OCI-LY1 (cell line): ENCODE data around the gene PRKCH.

Experiments used
- H2AFZ ChIP-seq: fragments of 200-600 bp; sonication (generic), shearing (Covaris generic); 2 replicates; pipeline ENCODE4 v1.6.0; 2014; ENCODE audit warnings: antibody characterized with exemption, mild to moderate bottlenecking, low read length
- H3F3A ChIP-seq: fragments of 200-600 bp; sonication (generic), shearing (Covaris generic); 2 replicates; pipeline ENCODE4 v1.6.0; 2014; ENCODE audit warnings: mild to moderate bottlenecking, antibody characterized with exemption, low read length, moderate library complexity; ENCODE audit not compliant: insufficient read depth
- H3K27ac ChIP-seq: fragments of 200-600 bp; sonication (generic); 2 replicates; pipeline ENCODE4 v1.5.1; 2014; ENCODE audit warnings: low read length, mixed run types, mild to moderate bottlenecking, low read depth; ENCODE audit not compliant: poor library complexity, severe bottlenecking
- H3K27me3 ChIP-seq: fragments of 200-600 bp; sonication (generic); 2 replicates; pipeline ENCODE4 v1.6.0; 2014; ENCODE audit warnings: antibody characterized with exemption, mild to moderate bottlenecking, low read length, moderate library complexity; ENCODE audit not compliant: insufficient read depth
- H3K36me3 ChIP-seq: fragments of 200-600 bp; sonication (generic); 2 replicates; pipeline ENCODE4 v1.6.1; 2014; ENCODE audit warnings: mild to moderate bottlenecking, antibody characterized with exemption, low read length, moderate library complexity, mixed read lengths; ENCODE audit not compliant: insufficient read depth
- H3K4me1 ChIP-seq: fragments of 200-600 bp; sonication (generic); 2 replicates; pipeline ENCODE4 v1.5.1; 2014; ENCODE audit warnings: mild to moderate bottlenecking, low read length, moderate library complexity; ENCODE audit not compliant: insufficient read depth, severe bottlenecking
- H3K4me2 ChIP-seq: fragments of 200-600 bp; sonication (generic), shearing (Covaris generic); 2 replicates; pipeline ENCODE4 v1.6.1; 2014; ENCODE audit warnings: low read length
- H3K4me3 ChIP-seq: fragments of 200-600 bp; sonication (generic); 2 replicates; pipeline ENCODE4 v1.5.1; 2014; ENCODE audit warnings: low read length, low read depth, mild to moderate bottlenecking, mixed read lengths; ENCODE audit not compliant: poor library complexity, severe bottlenecking
- H3K79me2 ChIP-seq: fragments of 200-600 bp; shearing (Covaris generic); 2 replicates; pipeline ENCODE4 v1.6.1; 2016; ENCODE audit warnings: mixed run types, low read length, mixed read lengths; ENCODE audit not compliant: insufficient read depth
- H3K9ac ChIP-seq: fragments of 200-600 bp; sonication (generic), shearing (Covaris generic); 2 replicates; pipeline ENCODE4 v1.6.1; 2014; ENCODE audit warnings: mild to moderate bottlenecking, low read length, mixed read lengths
- H3K9me2 ChIP-seq: fragments of 200-600 bp; sonication (generic), shearing (Covaris generic); 2 replicates; pipeline ENCODE4 v1.6.1; 2014; ENCODE audit warnings: low read depth, mild to moderate bottlenecking, low read length, mixed read lengths
- H3K9me3 ChIP-seq: fragments of 200-600 bp; shearing (Covaris generic); 2 replicates; pipeline ENCODE4 v1.6.1; 2014; ENCODE audit warnings: low read length, mixed read lengths
- H4K20me1 ChIP-seq: fragments of 200-600 bp; sonication (generic), shearing (Covaris generic); 2 replicates; pipeline ENCODE4 v1.6.0; 2016; ENCODE audit warnings: mild to moderate bottlenecking, low read length; ENCODE audit not compliant: insufficient read depth
- EZH2 ChIP-seq: fragments of 200-600 bp; sonication (generic), shearing (Covaris generic); IDR thresholded peaks from 2 replicates; pipeline ENCODE4 v1.8.0; 2017; ENCODE audit warnings: borderline replicate concordance, mixed run types, mild to moderate bottlenecking, antibody characterized with exemption, low read length, moderate library complexity, mixed read lengths
- TF ChIP-seq, protein P1 (sequence below): fragments of 200-600 bp; sonication (generic), shearing (Covaris generic); IDR thresholded peaks from 2 replicates; pipeline ENCODE4 v1.5.1; 2017; ENCODE audit warnings: mild to moderate bottlenecking, antibody characterized with exemption, low read length, moderate library complexity, mixed read lengths

PRKCH gene

DNA sequence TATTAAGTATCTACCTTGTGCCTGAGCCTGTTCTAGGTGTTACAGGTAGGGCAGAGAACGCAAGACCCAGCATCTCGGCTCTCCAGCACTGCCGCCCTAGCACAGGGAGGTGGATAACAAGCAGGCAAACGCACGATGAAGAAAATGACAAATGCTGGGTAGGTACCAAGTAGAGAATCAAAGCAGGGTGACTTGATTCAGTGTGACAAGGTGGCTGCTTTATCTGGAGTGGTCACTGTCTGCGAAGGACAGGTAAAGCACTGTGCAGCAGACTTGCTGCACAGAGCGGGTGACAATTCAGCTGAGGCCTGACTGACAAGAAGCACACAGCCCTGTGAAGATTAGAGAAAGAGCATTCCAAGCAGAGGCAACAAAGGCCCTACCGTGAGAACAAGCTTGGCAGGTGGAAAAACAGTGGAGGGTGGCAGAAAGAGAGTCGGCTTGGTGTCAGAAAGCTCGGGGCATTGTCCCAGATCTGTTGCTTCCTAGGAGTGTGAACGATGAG lies 12.9 kb downstream of the PRKCH start:
- Histone ChIP-seq H3F3A (no peaks in the 10 kb centered on the region), H3K27ac (no peak overlapping the region), H3K4me2 (no peak overlapping the region), H3K9me3 (no peaks in the 10 kb centered on the region), H3K27me3 (no peaks in the 10 kb centered on the region), H3K79me2 (no peaks in the 10 kb centered on the region), H3K4me1 (no peaks in the 10 kb centered on the region), H2AFZ (no peak overlapping the region), H3K4me3 (no peak overlapping the region), H4K20me1 (no peaks in the 10 kb centered on the region), H3K9me2 (no peaks in the 10 kb centered on the region), H3K36me3 (no peaks in the 10 kb centered on the region), H3K9ac (no peak overlapping the region)
- no peak for TF ChIP-seq EZH2
- TF ChIP-seq, protein P1, sequence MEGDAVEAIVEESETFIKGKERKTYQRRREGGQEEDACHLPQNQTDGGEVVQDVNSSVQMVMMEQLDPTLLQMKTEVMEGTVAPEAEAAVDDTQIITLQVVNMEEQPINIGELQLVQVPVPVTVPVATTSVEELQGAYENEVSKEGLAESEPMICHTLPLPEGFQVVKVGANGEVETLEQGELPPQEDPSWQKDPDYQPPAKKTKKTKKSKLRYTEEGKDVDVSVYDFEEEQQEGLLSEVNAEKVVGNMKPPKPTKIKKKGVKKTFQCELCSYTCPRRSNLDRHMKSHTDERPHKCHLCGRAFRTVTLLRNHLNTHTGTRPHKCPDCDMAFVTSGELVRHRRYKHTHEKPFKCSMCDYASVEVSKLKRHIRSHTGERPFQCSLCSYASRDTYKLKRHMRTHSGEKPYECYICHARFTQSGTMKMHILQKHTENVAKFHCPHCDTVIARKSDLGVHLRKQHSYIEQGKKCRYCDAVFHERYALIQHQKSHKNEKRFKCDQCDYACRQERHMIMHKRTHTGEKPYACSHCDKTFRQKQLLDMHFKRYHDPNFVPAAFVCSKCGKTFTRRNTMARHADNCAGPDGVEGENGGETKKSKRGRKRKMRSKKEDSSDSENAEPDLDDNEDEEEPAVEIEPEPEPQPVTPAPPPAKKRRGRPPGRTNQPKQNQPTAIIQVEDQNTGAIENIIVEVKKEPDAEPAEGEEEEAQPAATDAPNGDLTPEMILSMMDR: no peak

DNA sequence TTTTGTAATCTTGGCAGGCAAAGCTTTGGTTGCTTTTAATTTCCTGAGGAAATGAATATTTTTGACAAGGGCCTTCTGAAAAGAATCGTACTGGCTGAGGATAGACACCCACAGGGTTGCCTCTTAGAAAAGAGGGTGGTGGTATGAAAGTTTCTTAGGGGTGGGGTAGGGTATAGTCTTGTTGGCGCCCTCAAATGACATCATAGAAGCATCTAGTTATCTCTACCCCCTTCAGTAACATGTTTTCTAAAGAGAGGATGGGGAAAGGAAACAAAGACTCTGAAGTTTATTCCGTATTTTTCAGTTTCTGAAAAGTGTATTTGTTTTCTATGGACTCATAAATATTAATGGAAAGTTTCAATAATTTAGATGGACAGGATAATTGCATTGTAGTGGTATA lies 13.7 kb downstream of the PRKCH start:
- Histone ChIP-seq H3K36me3 (no peaks in the 10 kb centered on the region), H2AFZ (no peak overlapping the region), H3F3A (no peaks in the 10 kb centered on the region), H3K79me2 (no peaks in the 10 kb centered on the region), H3K9me3 (no peaks in the 10 kb centered on the region), H3K9me2 (no peaks in the 10 kb centered on the region), H3K4me1 (no peaks in the 10 kb centered on the region), H3K27me3 (no peaks in the 10 kb centered on the region), H3K4me3 (no peak overlapping the region), H3K9ac (no peak overlapping the region), H4K20me1 (no peaks in the 10 kb centered on the region), H3K27ac (no peak overlapping the region), H3K4me2 (no peak overlapping the region)
- TF ChIP-seq, protein P1: no peak
- TF ChIP-seq EZH2: no peak

DNA sequence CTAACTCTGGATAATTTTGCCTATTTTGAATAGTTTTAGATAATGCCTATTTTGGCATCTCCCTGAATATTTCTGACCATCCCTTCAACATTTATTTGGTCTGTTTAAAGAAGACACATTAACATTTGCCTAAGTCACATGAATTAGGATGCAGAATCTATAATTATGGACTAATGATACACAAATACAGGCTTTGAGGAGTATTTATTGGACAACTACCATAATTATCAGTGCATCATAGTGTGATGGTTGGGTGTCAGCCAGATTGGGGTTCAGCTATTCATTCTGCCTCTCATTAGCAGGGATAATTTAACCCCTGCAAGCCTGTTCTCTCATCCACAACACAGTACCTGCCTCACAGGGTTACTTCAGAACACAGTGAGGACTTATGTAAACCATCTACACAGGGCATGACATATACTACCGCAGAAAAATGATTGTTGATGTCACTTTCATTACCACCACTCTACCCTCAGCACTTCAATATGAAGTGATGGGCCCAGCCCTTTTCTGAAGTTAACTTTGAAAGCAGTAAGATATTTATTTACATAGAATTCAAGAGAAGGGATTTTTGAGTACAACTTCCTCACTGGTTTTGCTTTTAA lies 14.4 kb downstream of the PRKCH start:
- Histone ChIP-seq H3K4me3 (no peak overlapping the region), H3K9ac (no peak overlapping the region), H3K27ac (no peak overlapping the region), H3F3A (no peaks in the 10 kb centered on the region), H3K4me1 (no peaks in the 10 kb centered on the region), H3K36me3 (no peaks in the 10 kb centered on the region), H3K9me2 (no peaks in the 10 kb centered on the region), H3K4me2 (no peak overlapping the region), H2AFZ (no peak overlapping the region), H4K20me1 (no peaks in the 10 kb centered on the region), H3K27me3 (no peaks in the 10 kb centered on the region), H3K79me2 (no peaks in the 10 kb centered on the region), H3K9me3 (no peaks in the 10 kb centered on the region)
- TF ChIP-seq EZH2: no peak
- TF ChIP-seq, protein P1: no peak
